ENCODE measurements around the gene EYA2. TPM values are rescaled to one million over a fixed set of nuclear protein-coding genes. Genes with fewer than 3 reads are reported as not detected.

EYA2 gene
- total and polyA plus RNA-seq, 12 donors, result 0.26 to 1.9 (median 0.70) TPM

DNA sequence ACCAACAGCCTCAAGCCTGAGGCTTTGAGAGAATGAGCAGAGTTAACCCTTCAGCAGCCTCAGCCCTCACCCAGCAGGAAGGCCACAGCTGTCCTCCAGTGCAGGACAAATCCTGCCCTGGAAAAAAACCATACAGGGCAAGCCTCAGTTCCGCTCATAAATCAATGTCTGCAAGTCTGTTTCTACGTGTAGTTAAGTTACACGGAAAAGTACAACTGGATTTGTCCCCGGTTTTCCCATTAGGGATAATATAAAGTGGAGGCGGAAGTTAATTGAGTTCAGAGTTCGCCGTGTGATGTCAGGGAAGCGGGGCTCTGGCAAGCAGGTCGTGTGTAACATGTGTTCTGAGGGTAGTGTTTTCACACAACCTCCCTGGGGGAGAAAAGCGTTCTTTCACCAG lies 44.2 kb upstream of the EYA2 start:
- intact Hi-C loops (cut with DNase I), result no loop called here
- peaks cover 0 to 24% (median 5%) of the 10 kb centered on the region in 7 donors for H3K27me3 ChIP-seq
- ATAC-seq, result no peak
- peaks cover 0 to 4% (median 0%) of the 10 kb centered on the region in 11 donors for H3K9me3 ChIP-seq
- DNase-seq, result no peak
- no peaks in the 10 kb centered on the region for H3K4me1 ChIP-seq
- H3K27ac ChIP-seq, result no peak overlapping the region
- no peak overlapping the region for H3K4me3 ChIP-seq
- no peaks in the 10 kb centered on the region for H3K36me3 ChIP-seq
- TF ChIP-seq, protein P1, sequence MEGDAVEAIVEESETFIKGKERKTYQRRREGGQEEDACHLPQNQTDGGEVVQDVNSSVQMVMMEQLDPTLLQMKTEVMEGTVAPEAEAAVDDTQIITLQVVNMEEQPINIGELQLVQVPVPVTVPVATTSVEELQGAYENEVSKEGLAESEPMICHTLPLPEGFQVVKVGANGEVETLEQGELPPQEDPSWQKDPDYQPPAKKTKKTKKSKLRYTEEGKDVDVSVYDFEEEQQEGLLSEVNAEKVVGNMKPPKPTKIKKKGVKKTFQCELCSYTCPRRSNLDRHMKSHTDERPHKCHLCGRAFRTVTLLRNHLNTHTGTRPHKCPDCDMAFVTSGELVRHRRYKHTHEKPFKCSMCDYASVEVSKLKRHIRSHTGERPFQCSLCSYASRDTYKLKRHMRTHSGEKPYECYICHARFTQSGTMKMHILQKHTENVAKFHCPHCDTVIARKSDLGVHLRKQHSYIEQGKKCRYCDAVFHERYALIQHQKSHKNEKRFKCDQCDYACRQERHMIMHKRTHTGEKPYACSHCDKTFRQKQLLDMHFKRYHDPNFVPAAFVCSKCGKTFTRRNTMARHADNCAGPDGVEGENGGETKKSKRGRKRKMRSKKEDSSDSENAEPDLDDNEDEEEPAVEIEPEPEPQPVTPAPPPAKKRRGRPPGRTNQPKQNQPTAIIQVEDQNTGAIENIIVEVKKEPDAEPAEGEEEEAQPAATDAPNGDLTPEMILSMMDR (IDR thresholded peaks at IDR 0.05), result no peak
- 74 to 80% methylated on average over 10 of the region's 10 CpGs for WGBS, 2 donors

GRCh38 chr20:46850896-46851295 lies 43.7 kb upstream of the EYA2 start:
- intact Hi-C loops (cut with DNase I), result no loop called here
- Histone ChIP-seq H3K9me3 (peaks cover 0 to 4% (median 0%) of the 10 kb centered on the region in 11 donors), H3K27me3 (peaks cover 0 to 24% (median 5%) of the 10 kb centered on the region in 7 donors), H3K4me3 (no peak overlapping the region), H3K36me3 (no peaks in the 10 kb centered on the region), H3K27ac (no peak overlapping the region), H3K4me1 (no peaks in the 10 kb centered on the region)
- TF ChIP-seq, protein P1 (IDR thresholded peaks at IDR 0.05), result no peak
- ATAC-seq (no peak), DNase-seq (no peak)
- 81 to 82% methylated on average over 7 of the region's 7 CpGs for WGBS, 2 donors

- DNase-seq (no peak), ATAC-seq (no peak)
- TF ChIP-seq, protein P1 (IDR thresholded peaks at IDR 0.05), result no peak
- H3K4me3 ChIP-seq, result no peak overlapping the region
- no peak overlapping the region for H3K27ac ChIP-seq
- intact Hi-C loops (cut with DNase I), result no loop called here
- H3K36me3 ChIP-seq, result no peaks in the 10 kb centered on the region
- peaks cover 0 to 24% (median 5%) of the 10 kb centered on the region in 7 donors for H3K27me3 ChIP-seq
- peaks cover 0 to 4% (median 0%) of the 10 kb centered on the region in 11 donors for H3K9me3 ChIP-seq
- H3K4me1 ChIP-seq, result no peaks in the 10 kb centered on the region
- 87 to 89% methylated on average over 4 of the region's 4 CpGs for WGBS, 2 donors
These were observed 42.9 kb upstream of the EYA2 start for GRCh38 chr20:46851746-46852145.

DNA sequence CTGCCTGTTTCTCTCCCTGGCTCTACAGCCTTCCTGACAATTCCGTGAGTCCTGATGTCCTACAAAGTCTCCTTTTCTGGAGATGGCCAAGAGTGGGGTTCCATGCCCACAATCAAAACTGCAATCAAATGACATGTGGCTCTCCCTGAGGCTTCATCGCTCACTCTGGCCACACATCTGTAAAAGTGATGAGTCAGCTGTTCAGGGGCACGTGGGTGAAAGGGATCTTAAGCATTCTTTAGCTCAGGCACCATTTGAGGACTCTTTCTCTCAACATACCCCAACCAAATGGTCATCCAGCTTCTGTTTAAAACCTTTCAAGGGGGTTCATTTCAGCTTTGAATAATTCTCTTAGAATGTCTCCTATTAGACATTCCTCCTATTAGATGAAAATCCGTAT lies 42.3 kb upstream of the EYA2 start:
- peaks cover 0 to 24% (median 5%) of the 10 kb centered on the region in 7 donors for H3K27me3 ChIP-seq
- H3K36me3 ChIP-seq, result no peaks in the 10 kb centered on the region
- TF ChIP-seq, protein P1 (IDR thresholded peaks at IDR 0.05), result no peak
- ATAC-seq, result no peak
- no peak overlapping the region for H3K27ac ChIP-seq
- no peak overlapping the region for H3K4me3 ChIP-seq
- H3K9me3 ChIP-seq, result peaks cover 0 to 4% (median 0%) of the 10 kb centered on the region in 11 donors
- H3K4me1 ChIP-seq, result no peaks in the 10 kb centered on the region
- DNase-seq, result no peak
- intact Hi-C loops (cut with DNase I), result no loop called here
- WGBS, 2 donors, result 67 to 73% methylated on average over 4 of the region's 4 CpGs
